Measurements from ENCODE around the gene DAB2IP. TPM values are rescaled to one million over a fixed set of nuclear protein-coding genes. Genes with fewer than 3 reads are reported as not detected.

DAB2IP gene
- total RNA-seq, 1 experiment from 2014 or later, result 46.7 TPM

DNA sequence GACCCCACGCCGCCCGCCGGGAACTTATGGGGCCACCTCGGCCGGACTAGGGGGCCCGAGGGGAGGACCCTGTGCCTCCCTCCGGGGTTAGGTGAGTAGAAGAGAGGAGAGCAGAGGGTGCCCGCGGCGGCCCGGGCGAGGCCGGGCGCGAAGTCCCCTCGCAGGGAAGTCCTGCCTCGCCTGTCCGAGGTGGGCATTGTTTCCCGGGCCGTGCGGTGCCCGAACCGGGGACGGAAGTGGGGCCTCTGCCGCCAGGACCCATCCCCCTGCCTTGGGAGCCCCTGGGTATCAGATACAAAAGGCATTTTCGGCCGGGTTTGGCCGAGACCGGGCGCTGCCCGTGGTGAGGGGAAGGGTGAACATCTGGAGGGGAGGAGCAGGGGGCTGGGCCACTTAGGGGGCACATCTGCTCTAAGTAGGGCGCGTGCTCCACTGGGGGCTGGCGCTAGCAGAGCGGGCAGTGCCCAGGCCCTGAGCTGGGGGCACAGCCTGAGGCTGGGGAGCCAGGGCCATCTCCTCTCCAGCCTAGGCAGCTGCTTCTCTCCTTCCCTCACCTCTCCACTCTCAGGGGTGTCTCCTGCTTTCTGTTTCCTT, 48.2 kb downstream of the DAB2IP start:
- Histone ChIP-seq H2AFZ (peak overlapping the region; percentile 74; the same call in 1 of the 2 replicates), H4K20me1 (ENCODE audit: insufficient read depth) (no peaks in the 10 kb centered on the region; the same call in none of the 2 replicates)

DNA sequence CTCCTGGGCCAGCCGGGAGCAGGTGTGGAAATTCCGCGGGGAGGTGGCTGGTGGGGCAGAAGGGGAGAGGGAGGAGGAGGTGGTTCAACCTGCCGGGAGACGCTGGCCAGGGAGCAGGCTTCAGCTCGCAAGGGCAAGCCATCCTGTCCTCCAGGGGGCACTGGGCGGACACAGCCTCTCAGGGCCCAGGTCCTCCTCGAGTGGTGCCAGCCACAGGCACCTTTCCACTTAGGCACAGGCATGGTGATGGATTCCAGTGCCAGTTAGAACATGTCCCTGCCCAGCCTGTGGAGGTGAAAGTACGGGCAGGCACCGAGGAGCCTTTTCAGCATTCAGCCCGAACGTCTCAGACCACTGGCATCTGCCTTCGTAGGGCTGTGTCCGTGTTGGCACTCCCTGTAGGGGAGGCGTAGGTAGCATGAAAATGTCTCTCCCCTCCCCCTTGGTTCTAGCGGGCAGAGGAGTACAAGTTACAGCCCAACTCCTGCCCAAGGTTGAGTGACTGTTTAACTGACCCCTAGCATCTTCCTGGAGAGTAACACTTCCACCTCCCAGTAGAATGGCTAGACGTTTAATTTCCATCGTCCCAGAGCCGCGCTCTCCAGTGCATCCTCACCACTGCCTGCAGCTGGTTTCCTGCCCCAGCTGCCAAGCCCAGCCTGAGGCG, 48.9 kb downstream of the DAB2IP start:
- intact Hi-C loops (cut with micrococcal nuclease; ENCODE audit: unreplicated experiment), result no loop called here
- Histone ChIP-seq H3K9me2 (ENCODE audit: insufficient read depth) (no peaks in the 10 kb centered on the region), H2AFZ (peak overlapping the region; percentile 74; the same call in 1 of the 2 replicates), H3K4me3 (peak overlapping the region; percentile 60; the same call in 1 of the 2 replicates), H3K79me2 (ENCODE audit: low read depth) (no peaks in the 10 kb centered on the region), H3K9me3 (ENCODE audit: insufficient read depth, low read depth) (no peaks in the 10 kb centered on the region), H3K36me3 (ENCODE audit: low read depth) (no peaks in the 10 kb centered on the region), H3K4me1 (replicated peaks; ENCODE audit: insufficient read depth) (no peaks in the 10 kb centered on the region), H3K27me3 (ENCODE audit: insufficient read depth, low read depth) (no peaks in the 10 kb centered on the region), H3K4me2 (peak overlapping the region; percentile 94), H3F3A (ENCODE audit: insufficient read depth, low read depth) (peaks cover 16% of the 10 kb centered on the region; the same call in 1 of the 2 replicates), H4K20me1 (ENCODE audit: insufficient read depth) (no peaks in the 10 kb centered on the region; the same call in none of the 2 replicates), H3K27ac (no peak overlapping the region)
- TSS peak; percentile 12 for BruUV-seq (replicated peaks)
- TF ChIP-seq EZH2 (IDR thresholded peaks at IDR 0.05; ENCODE audit: low read depth), result no peak
- TF ChIP-seq, protein P1, sequence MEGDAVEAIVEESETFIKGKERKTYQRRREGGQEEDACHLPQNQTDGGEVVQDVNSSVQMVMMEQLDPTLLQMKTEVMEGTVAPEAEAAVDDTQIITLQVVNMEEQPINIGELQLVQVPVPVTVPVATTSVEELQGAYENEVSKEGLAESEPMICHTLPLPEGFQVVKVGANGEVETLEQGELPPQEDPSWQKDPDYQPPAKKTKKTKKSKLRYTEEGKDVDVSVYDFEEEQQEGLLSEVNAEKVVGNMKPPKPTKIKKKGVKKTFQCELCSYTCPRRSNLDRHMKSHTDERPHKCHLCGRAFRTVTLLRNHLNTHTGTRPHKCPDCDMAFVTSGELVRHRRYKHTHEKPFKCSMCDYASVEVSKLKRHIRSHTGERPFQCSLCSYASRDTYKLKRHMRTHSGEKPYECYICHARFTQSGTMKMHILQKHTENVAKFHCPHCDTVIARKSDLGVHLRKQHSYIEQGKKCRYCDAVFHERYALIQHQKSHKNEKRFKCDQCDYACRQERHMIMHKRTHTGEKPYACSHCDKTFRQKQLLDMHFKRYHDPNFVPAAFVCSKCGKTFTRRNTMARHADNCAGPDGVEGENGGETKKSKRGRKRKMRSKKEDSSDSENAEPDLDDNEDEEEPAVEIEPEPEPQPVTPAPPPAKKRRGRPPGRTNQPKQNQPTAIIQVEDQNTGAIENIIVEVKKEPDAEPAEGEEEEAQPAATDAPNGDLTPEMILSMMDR (conservative IDR thresholded peaks at IDR 0.05), result peak; percentile 52; the same call in 1 of the 2 replicates
- POLR2A ChIA-PET (ENCODE audit: unreplicated experiment), result interaction anchor here (0.7 kb wide), 1 partner anchor 33 kb away, joined by 4 read pairs; no protein-coding TSS in a partner anchor
- CTCF ChIA-PET, result interaction anchor here (1.8 kb wide), 1 partner anchor 13 kb away, joined by 6 read pairs; no protein-coding TSS in a partner anchor
- DNase-seq, result peak in 1 of 2 experiments; percentile 81

More for the DNA sequence above, 48.2 kb downstream of the DAB2IP start:
- no peak for TF ChIP-seq EZH2 (IDR thresholded peaks at IDR 0.05; ENCODE audit: low read depth)
- TF ChIP-seq, protein P1 (conservative IDR thresholded peaks at IDR 0.05), result no peak
- no peak overlapping the region for H3K27ac ChIP-seq
- no peak for DNase-seq
- H3K4me2 ChIP-seq, result peak overlapping the region; percentile 94
- no peaks in the 10 kb centered on the region for H3K9me3 ChIP-seq (ENCODE audit: insufficient read depth, low read depth)
- no peaks in the 10 kb centered on the region for H3K79me2 ChIP-seq (ENCODE audit: low read depth)
- H3K27me3 ChIP-seq (ENCODE audit: insufficient read depth, low read depth), result no peaks in the 10 kb centered on the region
- no TSS peak for BruUV-seq (replicated peaks)
- CTCF ChIA-PET, result interaction anchor here (1.8 kb wide), 1 partner anchor 13 kb away, joined by 6 read pairs; no protein-coding TSS in a partner anchor
- peak overlapping the region; percentile 60; the same call in 1 of the 2 replicates for H3K4me3 ChIP-seq
- intact Hi-C loops (cut with micrococcal nuclease; ENCODE audit: unreplicated experiment), result loop anchor here (2.0 to 10.0 kb wide), 2 partner anchors 43 to 395 kb away; partner anchors contain the start of gene TTLL11
- H3K36me3 ChIP-seq (ENCODE audit: low read depth), result no peaks in the 10 kb centered on the region
- no peaks in the 10 kb centered on the region for H3K9me2 ChIP-seq (ENCODE audit: insufficient read depth)
- peaks cover 16% of the 10 kb centered on the region; the same call in 1 of the 2 replicates for H3F3A ChIP-seq (ENCODE audit: insufficient read depth, low read depth)
- POLR2A ChIA-PET (ENCODE audit: unreplicated experiment), result interaction anchor here (0.7 kb wide), 1 partner anchor 34 kb away, joined by 4 read pairs; no protein-coding TSS in a partner anchor
- no peaks in the 10 kb centered on the region for H3K4me1 ChIP-seq (replicated peaks; ENCODE audit: insufficient read depth)

DNA sequence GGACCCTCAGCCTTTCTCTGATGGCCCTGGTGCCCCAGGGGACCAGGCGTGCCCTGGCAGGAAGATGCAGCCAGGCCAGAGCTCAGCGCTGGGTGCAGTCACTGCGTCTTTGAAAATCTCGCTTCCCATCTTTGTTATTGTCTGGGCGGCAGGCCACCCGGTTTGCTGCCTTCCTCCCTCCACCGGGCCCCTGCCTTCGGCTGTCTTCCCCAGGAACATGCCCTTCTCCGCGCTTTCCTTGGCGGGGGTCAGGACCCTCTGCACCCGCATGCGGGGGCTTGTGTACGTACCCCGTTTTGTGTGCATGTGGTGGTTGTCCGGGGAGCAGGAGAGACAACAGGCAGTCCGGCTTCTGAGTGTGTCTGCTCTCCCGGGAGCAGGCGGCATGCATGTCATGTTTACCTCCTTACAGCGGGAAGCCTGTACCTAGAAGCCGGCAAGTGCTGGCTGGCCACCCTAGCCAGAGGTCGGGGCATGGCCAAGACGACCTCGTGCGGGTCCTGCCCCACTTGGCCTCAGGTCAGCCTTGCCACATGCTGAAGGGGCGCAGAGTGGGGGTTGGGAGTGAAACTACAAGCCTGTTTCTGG, 49.5 kb downstream of the DAB2IP start:
- Histone ChIP-seq H3K79me2 (ENCODE audit: low read depth) (no peaks in the 10 kb centered on the region), H3K4me1 (replicated peaks; ENCODE audit: insufficient read depth) (no peaks in the 10 kb centered on the region), H3K27ac (no peak overlapping the region), H3K4me3 (no peak overlapping the region), H3F3A (ENCODE audit: insufficient read depth, low read depth) (peaks cover 16% of the 10 kb centered on the region; the same call in 1 of the 2 replicates), H4K20me1 (ENCODE audit: insufficient read depth) (no peaks in the 10 kb centered on the region; the same call in none of the 2 replicates), H3K36me3 (ENCODE audit: low read depth) (no peaks in the 10 kb centered on the region), H3K9me3 (ENCODE audit: insufficient read depth, low read depth) (no peaks in the 10 kb centered on the region), H3K4me2 (no peak overlapping the region), H3K27me3 (ENCODE audit: insufficient read depth, low read depth) (no peaks in the 10 kb centered on the region), H2AFZ (no peak overlapping the region), H3K9me2 (ENCODE audit: insufficient read depth) (no peaks in the 10 kb centered on the region)
- CTCF ChIA-PET, result no interaction called here
- POLR2A ChIA-PET (ENCODE audit: unreplicated experiment), result no interaction called here
- TF ChIP-seq, protein P1 (conservative IDR thresholded peaks at IDR 0.05), result no peak
- no peak for TF ChIP-seq EZH2 (IDR thresholded peaks at IDR 0.05; ENCODE audit: low read depth)
- no TSS peak for BruUV-seq (replicated peaks)
- intact Hi-C loops (cut with micrococcal nuclease; ENCODE audit: unreplicated experiment), result no loop called here
- DNase-seq, result no peak

All from PC-9 (cell line).